GM21381 (cell line): ENCODE data around the gene HYPK.

ENCODE experiments used
- ATAC-seq: cut with Tn5 transposase; IDR thresholded peaks from one replicate; pipeline ENCODE4 v1.9.1; 2021; ENCODE audit warnings: mild to moderate bottlenecking, moderate library complexity; ENCODE audit not compliant: unreplicated experiment

The HYPK gene

DNA sequence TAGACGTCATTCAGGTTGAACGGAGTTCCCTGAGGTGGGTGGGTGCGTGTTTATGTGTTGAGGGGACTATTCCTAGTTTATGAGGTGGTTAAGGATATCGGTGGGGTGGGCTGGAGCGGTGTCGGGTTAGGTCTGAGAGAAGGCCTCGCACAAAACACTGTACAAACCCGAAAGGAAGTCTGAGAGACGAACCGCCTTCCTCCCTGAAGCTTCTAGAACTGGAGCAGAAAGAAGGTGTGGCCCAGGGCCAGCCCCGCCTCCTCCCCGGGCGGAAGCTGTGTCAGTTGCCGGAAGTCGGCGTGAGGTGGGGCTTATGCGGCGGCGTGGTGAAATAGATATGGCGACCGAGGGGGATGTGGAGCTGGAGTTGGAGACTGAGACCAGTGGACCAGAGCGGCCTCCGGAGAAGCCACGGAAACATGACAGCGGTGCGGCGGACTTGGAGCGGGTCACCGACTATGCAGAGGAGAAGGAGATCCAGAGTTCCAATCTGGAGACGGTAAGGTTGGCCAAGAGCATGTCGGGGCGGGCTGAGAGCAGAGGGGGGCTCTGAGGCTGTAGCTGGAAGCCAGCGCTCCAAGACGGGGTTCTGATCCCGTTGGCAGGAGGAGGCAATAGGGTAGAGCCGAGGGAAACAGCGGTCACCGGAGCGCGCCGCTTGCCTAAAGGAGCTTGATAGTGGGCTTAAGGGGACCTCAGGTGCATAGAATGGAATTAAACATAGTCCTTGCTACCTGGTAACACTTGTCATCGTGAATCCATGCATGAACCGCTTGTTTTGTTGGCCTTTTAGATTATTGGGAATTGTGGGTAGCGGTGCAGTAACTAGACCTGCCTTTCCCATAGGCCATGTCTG, at the start of gene HYPK:
HYPK (plus strand) TSS at position 314 of the 856 bp plus-strand sequence; CDS start at position 338, 24 bp downstream.
- ATAC-seq = peak; percentile 83

DNA sequence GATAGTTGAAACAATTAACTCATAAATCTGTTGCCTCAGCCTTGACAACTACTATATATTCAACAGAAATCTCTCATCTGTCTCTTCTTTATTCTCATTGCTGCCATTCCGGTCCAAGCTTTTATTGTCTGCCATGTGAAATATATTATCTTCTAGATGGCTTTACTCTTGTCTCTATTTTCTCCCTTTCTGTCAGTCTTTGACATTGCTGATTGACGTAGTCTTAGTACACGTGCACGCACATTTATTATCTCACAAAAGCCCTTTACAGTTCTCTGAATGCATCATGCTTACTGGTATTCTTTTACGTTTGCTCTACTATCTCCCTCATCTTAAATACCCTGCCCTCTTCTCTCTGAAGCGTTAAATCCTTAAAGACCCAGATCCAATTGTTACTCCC, 48.5 kb upstream of the HYPK start:
- no peak for ATAC-seq

DNA sequence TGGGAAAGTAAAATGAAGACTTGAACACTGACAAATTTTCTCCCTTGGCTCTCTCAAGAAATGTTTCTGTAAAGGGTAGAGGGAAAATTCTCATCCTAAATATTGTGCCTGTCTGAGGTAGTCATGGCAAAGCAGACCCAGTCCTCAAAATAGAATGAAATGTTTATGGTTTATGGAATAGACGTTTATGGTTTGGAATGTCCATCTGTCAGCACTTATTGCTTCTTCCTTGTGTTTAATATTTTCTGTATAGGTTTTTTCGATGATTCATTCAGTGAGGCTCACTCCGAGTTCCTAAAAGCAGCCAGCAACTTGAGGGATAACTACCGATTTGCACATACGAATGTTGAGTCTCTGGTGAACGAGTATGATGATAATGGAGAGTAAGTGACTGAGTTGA, 37.6 kb upstream of the HYPK start:
- no peak for ATAC-seq

- no peak for ATAC-seq
Measured at GRCh38 chr15:43763819-43764446, 36.5 kb upstream of the HYPK start.

- ATAC-seq = no peak
Measured at GRCh38 chr15:43769584-43770228, 30.7 kb upstream of the HYPK start.

- ATAC-seq = no peak
Measured at GRCh38 chr15:43771816-43772215, 28.6 kb upstream of the HYPK start.

DNA sequence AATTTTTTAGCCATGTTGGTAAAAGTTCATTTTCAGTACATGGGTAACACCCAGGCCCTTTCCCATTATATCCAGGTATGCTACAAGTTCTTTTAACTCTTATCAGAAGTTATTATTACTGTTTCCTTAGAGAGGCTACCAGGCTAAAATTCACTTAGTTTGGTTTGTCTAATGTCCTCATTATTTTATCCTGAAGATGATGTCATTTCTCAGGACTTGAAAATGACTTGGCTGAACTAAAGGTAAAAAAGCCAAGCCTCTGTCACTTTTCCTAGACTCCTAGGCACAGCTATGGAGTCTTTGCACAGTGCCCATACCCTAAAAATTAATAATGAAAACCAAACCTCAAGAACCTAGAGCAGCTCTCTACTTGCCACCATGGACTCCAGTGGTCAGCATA, 27.8 kb upstream of the HYPK start:
- ATAC-seq = no peak

DNA sequence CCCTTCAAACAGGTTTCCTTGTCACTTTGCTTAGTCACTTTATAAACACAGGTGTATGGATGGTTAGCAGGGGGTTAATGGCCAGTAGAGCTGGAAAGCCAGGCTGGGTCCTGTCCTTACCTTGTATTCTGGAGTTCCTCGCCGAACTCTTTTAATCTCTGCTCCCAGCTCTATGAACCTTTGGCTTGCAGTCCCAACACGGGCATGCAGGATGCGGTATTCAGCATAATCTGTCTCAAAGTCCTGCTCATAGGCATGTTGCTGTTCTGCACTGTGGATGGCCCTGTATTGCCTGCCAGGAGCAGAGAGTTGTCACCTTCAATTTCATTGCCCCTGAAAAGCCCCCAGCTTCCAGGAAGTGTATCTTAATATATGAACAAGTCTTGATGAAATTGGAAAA, 26.3 kb upstream of the HYPK start:
- ATAC-seq = no peak

DNA sequence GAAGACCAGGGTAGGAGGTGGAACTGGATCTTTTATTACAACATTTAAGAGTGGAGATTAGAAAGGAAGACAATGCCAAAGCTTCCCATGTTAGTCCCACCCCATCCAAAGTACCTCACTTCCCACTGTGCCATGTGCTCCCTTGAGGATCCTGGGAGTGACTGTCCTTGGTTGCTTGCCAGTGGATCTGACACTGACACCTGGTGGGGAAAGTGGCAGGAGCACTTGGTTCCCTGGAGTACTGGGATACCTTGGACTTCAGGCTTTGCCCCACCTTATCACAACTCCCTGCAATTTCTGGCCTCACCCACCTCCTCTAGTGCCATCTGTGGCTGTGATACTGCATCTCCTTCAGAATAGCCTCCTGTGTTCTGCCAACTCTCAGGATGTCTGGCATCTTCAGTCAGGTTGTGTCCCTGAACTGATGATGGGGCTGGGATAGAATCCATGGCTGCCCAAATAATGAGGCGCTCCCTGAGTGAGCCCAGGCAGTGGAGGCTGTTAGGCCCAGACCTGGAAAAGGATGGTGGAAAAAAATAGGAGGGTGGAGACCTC, 24.9 kb upstream of the HYPK start:
- ATAC-seq = no peak

DNA sequence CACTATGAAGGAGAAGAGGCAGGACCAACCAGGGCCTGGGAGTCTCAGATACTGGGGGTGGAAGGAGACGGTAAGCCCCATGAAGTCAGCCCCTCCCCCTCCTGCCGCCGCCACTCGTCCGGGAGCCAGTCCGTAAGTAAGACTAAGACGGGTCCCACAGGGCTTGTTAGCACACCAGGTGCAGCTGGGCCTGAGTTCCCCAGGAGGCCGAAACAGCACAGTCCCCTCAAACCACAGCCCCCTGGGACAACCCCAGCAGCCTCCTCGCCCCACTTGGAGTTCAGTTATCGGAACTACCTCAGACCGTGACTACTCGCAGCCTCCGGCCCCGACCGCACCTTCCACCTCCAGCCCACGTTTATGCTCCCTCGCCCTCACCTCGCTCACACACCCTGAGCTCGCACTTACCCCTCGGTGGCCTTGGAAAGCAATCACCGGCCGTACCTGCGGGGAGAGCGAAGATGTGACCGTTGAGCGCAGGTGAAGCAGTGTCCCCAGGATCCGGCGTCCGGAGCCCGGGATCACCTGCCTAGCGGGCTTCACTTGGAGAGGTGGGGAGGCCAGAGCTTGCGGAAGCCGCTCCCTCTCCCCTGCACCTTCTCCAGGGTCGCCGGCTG, 24.2 kb upstream of the HYPK start:
- ATAC-seq = peak; percentile 58

DNA sequence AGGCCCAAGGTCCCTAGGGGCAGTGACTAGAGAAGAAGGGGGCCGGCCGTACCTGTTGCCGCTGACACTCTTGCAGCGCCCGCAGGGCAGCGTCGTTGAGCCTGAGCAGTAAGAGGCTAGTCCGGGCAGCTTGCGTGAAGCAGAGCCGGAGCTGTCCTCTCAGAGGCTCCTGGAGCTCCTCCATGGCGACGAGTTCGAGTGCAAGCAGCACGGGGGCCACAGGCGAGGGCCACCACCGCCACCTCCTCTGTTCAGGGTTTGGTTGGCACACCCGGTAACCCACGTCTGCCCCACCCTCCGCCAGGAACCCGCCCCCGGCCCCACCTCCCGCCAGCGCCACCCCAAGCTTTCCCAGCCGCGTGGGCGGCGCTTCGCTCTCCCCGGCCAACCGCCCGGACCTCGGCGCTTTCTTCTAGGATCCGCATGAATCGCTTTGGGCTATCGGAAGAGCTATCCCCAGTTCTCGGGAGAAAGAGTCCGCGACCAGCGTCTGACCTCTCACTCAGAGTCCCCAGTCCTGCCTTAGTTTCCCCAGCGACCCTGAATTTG, 23.6 kb upstream of the HYPK start, which contains the start of gene ELL3:
ELL3 (minus strand) TSS at position 249 of the 549 bp plus-strand sequence; CDS start at position 184, 65 bp downstream.
- peak; percentile 39 for ATAC-seq

- peak; percentile 59 for ATAC-seq
Measured at GRCh38 chr15:43777267-43777914, 23.0 kb upstream of the HYPK start.

DNA sequence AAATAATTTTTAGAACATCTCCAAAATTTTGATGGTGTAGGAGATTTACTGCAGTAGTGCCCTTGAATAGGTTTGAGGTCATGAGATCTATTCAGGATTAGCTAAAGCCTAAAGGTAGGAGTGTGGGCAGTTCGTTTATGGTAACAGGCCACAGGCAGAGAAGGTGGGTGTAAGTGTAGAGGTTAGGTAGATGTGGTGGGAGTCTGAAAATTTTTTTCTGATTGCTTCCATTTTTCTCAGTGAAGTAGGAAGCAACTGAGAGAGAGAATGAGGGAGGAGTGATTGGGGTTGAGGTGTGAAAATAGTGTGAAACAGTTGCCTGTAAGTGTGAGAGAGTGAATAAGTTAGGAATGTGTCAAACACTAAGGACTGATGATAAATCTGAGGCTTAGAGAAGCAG, 21.4 kb upstream of the HYPK start:
- ATAC-seq = no peak

DNA sequence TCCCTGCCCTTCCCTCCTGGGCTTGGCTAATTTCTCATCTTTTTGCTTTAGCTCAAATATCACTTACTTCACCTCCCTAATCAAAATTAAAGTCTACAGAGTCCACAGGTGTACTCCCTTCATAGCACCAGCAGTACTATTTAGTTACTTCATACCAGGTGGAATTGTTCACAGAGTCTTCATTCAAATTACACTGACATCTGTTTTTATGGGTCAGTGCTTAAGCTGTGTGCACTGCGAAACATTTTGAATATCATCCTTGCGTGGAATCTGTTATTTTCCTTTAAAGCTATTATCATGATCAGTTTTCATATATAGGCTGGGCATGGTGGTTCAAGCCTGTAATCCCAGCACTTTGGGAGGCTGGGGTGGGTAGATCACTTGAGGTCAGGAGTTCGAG, 11.0 kb upstream of the HYPK start:
- no peak for ATAC-seq

DNA sequence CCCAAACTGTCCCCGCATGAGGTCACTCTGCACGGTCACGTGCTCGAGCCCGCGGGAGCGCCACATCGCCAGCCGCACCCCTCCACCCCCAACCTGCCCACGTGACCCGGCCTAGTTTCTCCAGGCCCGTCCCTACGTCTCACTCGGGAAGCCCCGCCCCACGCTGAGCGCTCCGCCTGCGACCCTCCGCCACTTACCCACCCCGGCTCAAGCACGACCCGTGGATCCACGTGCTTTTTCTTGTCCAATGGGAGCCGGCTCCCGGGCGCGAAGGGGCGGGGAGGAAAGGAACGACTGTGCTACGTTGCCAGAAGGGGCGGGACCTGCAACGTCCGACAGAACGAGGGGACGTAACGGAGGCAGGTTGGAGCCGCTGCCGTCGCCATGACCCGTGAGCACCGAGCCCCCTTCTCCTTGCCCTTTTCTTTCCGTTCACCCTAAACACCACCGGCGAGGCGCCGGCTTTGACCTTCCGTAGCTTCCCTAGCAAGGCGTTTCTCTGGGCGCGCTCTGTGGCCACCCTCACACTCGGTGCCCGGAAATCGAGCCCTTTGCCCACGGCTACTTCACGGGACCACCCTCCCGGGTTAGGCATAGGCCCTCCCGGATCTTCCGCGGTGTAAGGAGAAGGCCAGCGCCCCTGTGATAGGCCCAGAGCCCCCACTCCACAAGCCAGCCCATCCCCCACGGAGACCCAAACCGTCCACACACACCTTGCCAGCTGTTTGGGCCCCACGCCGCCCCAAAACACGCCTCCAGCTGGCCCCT, 8.2 kb upstream of the HYPK start, which contains the start of gene SERF2:
SERF2 (plus strand) TSS at position 328 of the 768 bp plus-strand sequence; CDS start at position 385, 57 bp downstream.
- ATAC-seq = peak; percentile 90

DNA sequence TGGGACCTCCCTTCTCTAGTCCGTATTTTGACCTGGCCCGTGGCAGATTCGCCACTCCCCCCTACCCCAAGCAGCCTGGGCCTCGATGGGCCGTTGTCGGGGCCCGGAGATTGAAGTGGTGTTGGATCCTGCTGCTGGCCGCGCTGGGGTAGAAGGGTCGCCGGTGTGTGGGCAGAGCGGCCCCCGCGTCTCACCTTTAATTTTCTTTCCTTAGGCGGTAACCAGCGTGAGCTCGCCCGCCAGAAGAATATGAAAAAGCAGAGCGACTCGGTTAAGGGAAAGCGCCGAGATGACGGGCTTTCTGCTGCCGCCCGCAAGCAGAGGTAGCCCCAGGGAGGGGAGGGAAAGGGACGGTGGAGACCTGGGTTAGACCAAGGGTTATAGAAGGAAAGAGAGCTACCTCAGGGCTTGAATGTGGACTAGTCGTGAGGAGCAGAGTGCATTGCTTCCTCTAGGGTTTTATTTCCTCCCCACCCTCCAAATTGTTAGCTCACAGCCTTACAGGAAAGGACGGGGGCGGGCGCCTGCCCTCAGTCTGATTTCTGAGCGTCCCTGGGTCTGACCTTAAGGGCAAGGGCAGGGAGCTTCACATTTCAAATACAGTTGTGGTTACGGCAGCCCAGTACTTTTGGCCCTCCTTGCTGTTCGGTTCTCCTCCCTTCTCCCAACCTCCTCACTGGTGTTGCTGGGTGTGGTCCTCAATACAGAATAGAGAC, 7.5 kb upstream of the HYPK start:
- no peak for ATAC-seq

GRCh38 chr15:43793647-43794046, 6.8 kb upstream of the HYPK start:
- ATAC-seq = no peak

DNA sequence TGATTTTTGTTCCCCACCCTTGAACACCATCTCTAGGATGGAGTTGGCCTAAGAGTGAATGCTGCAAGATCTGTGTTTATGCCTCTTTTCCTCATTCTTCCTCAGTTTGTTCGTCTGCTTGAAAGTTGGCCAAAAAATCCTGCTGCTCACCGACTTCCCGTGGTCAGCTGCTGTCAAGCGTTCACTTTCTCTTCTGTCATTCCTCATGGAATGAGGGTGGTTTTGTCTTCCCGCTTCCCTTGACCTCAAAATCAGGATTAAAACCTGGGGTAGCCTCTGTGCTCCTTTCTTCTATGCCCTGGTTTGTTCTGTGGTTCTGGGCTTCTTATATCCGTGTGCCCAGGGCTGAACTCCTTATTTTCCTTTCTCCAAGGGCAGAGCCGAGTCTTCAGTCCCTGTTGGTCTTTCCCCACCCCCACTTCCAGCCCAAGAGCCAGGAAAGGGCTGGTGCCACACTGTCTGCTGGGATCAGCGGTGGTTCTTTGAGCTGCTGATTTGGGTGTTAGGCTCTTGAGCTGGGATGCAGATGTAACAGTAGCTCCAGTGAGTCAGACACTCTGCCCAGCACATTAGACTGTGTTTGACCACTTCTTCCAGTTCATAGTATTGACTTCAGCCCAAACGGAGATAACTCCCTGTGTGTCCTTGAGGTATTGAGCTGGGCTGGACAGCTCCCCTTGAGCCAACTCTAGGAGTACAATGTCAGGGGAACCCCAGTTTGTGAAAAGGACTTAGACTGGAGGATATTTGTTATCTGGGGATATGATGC, 5.9 kb upstream of the HYPK start:
- no peak for ATAC-seq
